GM21381 (cell line): Measurements from ENCODE around the gene TMCO2.
A peak's percentile ranks its signal among the peaks of the same experiment; 100 is the strongest.

ENCODE experiments used
- ATAC-seq: cut with Tn5 transposase; IDR thresholded peaks from one replicate; pipeline ENCODE4 v1.9.1; 2021; ENCODE audit warnings: mild to moderate bottlenecking, moderate library complexity; ENCODE audit not compliant: unreplicated experiment

Gene TMCO2

DNA sequence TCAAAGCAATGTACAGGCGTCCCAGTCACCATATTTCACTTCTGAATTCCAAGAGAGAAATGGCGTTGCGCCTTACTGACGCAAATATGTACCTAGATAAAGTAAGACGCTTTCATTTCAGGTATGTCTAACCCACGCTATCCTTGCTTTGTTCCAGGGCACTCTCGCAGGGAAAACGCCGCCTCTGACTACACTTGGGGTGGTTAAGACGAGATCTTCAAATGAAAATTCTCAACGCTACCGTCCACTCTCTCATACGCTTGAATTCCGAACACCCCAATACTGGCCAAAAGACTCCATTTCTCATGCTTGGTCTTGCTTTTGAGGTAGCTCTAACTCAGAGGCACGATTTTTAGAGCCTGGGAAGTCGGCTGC is 9.6 kb downstream of the TMCO2 start:
- peak; percentile 5 for ATAC-seq

DNA sequence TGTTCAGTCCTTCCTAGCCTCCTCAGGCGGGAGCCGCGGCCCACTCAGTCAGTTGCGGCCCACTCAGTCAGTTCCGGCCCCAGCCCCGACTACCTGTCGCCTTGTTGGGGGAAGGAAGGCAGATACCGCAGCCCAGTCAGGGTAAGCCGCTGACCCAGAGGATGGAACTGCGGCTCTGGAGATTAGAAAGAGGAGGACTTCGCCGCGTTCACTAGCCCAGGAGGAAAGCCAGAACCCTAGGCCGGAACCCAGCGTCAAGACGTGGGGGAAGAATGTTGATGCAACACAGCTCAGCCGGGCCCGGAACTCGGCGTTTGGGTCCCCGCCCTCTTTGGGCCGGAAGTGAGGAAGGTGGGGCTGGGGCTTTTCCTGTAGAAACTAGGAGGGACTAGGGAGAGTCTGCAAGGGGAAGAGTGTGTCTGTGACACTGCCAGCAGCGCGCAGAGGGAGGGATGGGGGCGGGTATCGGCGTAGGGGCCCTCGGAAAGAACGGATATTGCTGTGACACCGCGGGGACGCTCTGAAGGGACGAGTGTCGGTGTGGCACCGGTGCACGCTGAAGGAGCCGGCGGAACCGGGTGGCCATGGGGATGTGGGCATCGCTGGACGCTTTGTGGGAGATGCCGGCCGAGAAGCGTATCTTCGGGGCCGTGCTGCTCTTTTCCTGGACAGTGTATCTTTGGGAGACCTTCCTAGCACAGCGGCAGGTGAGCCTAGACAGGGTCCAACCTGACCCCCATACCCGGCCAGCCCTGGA is 10.1 kb downstream of the TMCO2 start, which contains the start of gene ZMPSTE24:
TSS of gene ZMPSTE24 (plus strand) at position 549 of the 757 bp plus-strand sequence. CDS start at position 585, 36 bp downstream.
- ATAC-seq, result peak; percentile 89

DNA sequence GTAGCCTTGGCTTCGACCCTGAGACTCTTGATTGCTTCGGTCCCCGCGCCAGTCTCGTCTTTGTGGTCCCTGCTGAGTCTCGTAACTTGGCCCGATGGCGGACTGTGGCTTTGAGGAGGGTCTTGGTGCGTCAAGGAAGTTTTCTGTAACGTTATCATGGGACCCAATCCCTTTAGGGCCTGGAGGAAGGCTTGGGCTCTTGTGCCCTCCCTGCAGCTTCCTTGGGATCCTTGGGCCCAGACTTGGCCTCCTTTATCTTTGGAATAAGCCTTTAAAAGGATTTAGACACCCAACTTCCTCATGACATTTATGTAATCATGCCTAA is 10.7 kb downstream of the TMCO2 start:
- ATAC-seq, result no peak

DNA sequence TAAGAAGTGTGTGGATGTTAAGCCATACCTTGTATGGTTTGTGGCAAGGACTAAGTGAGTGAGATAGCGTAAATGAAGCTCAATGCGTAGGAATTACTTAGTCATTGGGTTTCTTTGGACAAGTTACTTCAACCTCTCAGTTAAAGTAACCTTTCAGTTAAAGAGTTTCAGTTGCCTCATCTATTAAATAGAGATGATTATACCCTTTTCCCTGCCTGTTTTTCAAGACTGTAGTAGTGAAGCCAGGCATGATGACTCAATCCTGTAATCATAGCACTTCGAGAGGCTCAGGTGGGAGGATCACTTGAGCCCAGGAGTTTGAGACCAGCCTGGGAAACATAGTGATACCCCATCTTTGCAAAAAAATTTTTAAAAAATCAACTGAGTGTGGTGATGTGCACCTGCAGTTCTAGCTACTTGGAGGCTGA is 16.6 kb downstream of the TMCO2 start:
- no peak for ATAC-seq

DNA sequence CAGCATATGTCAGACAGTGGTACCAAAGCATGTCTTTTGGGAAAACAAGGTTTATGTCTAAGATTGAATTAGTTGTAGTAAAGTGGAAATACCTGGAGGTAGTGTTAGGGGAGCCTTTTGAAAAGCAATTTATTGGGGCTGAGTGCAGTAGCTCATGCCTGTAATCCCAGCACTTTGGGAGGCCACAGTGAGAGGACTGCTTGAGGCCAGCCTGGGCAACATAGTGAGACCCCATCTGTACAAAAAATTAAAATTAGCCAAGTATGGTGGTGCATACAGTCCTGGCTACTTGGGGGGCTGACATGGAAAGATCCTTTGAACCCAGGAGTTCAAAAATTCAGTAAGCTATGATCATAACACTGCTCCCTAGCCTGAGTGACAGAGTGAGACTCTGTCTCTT is 17.6 kb downstream of the TMCO2 start:
- no peak for ATAC-seq

DNA sequence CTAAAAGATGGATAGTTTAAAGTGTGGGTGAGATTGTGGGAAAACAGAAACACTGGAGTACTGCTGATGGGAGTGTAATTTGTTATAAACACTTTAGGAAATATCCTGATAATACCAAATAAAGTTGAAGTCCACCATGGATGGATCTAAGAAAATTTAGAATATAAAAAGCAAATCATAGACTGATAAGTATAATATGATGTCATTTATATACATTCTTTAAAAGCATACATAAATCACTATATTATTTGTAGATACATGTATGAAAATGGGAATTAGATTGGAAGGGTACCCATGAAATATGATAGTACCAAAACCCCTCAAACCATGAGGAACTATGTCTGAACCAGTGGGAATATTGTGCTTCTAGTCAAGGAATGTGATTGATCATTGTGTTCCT is 18.2 kb downstream of the TMCO2 start:
- no peak for ATAC-seq

DNA sequence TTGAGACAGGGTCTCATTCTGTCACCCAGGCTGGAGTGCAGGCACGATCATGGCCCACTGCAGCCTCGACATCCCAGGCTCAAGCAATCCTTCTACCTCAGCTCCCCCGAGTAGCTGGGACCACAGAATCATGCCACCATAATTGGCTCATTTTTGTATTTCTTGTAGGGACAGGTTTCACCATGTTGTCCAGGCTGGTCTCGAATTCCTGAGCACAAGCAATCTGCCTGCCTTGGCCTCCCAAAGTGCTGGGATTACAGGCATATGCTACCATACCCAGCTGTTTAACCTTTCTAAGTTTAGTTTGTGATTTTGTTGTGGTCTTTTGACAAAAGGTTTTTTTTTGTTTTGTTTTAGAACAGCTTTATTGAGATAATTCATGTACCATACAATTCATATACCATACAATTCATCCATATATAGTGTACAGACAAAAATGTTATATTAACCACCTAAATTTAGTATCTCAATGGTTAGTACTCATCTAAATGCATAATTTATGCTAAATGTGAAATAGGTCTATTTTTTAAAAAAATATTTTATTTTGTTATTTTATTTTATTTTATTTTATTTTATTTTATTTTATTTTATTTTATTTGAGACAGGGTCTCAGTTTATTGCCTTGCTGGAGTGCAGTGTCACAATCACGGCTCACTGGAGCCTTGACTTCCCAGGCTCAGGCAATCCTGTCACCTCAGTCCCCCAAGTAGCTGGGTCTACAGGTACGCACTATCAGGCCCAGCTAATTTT is 19.2 kb downstream of the TMCO2 start:
- ATAC-seq, result no peak

DNA sequence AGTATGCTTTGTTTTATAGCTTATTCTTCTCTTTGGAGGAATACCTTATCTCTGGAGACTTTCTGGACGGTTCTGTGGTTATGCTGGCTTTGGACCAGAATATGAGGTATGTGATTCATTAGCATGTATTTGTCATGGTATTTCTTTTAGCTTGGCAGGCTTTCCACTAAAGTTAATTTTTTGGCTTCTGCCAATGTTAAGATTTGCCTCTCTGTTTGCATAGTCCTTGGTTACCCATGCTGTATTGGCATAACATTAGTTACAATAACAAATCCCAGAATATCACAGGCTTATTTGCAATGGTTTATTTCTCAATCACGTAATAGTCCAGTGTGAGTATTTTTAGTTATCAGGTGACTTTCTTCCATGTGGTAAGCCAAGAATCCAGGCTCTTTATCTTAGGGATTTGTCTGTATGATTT is 20.0 kb downstream of the TMCO2 start:
- ATAC-seq, result no peak

DNA sequence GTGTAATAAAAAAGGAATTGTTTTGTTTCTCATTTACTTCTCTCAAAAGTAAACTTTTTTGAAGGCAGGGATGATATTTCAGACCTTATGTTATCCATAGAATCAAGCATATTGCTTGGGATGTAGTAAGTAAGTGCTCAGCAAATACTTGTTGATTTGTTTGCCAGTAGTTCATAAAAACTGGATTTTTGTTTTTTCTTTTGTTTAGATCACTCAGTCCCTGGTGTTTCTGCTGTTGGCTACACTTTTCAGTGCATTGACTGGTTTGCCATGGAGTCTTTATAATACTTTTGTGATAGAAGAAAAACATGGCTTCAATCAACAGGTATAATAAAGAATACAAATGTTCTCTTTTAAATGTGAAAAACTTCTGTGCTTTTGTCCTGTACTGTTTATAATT is 20.5 kb downstream of the TMCO2 start:
- no peak for ATAC-seq

DNA sequence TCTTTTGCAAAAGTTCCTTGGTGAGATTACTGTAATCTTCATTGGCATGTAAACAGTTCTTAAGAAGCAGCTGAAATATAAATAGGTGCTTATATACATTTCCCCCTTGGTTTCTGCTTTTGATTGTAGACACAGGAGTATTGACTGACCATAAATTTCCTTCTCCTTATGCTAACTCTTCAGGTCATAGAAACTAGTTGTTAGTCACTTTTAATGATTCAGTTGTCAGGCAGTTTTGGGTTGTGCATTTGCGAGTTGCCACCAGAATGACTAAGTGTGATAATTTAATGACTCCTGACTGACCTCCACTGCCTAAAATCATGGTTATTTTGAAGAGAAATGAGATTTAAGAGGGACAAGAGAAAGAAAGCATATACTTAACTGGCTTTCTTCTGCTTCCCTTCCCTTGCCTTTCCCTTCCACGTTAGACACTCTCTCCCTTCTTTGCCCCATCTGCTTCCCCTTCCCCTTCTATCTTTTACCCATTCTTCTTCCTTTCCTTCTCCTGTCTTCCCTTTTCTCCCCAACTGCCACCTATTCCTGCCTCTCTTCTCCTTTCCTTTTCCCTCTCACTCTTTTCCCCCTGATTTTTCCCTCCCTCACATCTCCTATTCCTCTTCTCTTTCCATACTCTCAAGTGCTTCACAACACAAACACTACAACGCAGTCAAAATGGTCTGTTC is 22.6 kb downstream of the TMCO2 start:
- ATAC-seq, result no peak

DNA sequence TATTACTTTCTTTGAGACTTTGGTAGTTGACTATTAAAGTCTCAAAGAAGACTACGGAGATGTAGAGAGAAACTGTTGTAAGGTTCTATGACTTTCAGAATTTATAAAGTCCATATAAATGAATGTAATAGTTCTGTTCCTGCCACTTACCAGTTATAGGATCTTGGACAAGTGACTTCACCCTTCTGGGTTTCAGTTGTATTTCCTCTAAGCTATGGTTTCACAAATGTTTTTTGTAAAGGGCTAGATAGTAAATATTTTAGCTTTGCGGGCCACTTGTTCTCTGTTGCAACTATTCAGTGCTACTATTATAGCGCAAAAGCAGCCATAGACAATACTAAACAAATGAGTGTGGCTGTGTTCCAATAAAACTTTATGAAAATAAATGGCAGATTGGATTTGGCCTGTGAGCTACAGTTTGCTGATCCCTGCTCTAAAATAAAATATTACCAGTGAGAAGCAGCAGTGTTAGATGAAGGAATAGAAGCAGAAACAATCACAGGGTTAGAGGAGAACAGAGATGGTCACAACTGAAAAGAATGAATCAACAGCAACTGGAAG is 25.0 kb downstream of the TMCO2 start:
- no peak for ATAC-seq

DNA sequence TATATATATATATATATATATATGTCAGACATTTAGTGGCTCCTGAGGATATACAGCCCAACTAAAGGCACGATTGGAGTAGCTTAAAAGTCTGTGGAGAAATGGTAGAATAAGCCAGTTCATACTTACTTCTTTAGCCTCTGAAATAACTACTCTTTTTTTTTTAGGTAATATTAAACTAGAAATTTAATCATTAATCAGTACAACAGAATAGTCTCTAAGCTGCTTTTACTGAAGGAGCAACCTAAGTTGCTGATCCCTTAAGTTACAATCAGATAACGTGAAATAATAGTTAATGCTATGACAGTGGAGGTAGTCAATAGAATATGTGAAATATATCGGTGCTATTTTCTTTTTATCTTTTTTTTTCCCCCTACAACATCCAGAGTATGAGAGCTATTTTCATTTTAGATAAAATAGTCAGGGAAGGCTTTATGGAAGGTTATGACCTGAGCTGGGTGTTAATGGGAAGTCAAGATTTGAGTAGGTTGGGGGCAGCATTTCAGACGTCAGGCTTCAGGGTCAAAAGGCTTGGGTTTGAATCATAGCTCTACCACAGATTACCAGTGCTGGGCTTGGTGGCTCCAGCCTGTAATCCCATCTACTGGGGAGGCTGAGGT is 25.9 kb downstream of the TMCO2 start:
- no peak for ATAC-seq

DNA sequence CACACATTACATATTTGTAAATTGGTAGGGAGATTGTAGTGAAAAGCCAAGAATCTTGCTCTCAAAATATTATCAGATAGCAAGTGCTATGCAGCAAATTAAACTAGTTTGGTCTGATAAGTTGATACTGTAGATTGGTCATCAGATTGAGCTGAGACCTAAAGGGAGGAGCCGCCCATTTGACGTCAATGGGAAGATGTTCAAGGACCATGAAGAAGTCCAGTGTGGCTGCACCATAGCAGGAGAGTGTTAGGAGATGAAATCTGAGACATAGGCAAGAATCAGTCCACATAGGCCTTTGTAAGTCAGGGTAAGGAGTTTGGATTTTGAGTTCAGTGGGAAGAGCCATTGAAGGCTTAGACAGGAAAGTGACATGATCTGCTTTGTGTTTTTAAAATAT is 26.6 kb downstream of the TMCO2 start:
- ATAC-seq, result no peak

DNA sequence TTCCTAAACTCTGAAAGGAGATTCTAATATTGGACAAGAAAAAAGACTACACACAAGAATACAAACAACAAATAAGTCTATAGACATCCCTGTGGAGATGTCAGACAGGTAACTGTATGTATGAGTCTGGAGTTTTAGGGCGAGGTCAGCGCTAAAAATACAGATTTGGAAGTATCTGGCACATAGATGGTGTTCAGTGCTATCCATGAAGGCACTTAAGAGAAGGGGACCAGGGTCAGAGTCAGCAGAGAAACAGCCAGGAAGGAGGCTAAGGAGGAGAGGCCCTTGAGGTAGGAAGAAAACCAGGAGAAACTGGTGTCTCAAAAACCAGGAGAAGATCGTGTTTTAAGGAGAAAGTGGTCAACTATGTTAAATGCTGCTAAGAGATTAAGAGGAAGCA is 28.4 kb downstream of the TMCO2 start:
- ATAC-seq, result no peak

DNA sequence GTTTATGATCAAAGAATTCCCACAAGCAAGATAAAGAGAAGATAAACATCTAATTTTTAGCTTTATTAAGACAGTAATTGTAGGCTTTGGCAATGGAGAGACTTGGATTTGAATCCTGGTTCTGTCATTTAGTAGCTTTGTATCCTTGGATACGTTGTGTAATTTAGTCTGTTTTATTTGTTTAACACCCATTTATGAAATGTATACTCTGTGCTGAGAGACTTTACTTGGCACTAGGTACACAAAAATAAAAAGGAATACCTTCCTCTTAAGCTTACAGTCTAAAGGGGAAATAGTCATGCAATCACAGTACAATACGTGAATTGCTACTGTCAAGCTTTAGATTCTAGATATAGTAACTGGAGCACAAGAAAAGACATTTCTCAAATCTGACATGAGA is 34.1 kb downstream of the TMCO2 start:
- no peak for ATAC-seq

DNA sequence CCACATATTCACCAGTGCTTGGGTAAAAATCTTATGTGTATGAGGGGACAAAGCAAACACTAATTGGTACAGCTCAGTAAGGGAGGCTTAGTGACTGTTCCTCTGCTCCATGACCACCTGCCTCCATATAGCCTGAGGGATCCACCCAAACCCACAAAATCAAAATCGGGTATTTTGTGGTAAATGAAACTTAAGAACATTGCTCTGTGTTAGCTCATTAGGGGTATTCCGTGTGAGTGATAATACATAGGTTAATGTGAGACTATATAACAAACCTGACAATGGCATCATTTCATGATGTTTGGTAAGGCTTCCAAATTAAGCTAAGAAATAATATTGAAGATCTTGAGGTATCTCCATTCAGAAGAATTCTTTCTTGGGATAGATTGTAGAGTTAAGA is 43.6 kb downstream of the TMCO2 start:
- no peak for ATAC-seq

DNA sequence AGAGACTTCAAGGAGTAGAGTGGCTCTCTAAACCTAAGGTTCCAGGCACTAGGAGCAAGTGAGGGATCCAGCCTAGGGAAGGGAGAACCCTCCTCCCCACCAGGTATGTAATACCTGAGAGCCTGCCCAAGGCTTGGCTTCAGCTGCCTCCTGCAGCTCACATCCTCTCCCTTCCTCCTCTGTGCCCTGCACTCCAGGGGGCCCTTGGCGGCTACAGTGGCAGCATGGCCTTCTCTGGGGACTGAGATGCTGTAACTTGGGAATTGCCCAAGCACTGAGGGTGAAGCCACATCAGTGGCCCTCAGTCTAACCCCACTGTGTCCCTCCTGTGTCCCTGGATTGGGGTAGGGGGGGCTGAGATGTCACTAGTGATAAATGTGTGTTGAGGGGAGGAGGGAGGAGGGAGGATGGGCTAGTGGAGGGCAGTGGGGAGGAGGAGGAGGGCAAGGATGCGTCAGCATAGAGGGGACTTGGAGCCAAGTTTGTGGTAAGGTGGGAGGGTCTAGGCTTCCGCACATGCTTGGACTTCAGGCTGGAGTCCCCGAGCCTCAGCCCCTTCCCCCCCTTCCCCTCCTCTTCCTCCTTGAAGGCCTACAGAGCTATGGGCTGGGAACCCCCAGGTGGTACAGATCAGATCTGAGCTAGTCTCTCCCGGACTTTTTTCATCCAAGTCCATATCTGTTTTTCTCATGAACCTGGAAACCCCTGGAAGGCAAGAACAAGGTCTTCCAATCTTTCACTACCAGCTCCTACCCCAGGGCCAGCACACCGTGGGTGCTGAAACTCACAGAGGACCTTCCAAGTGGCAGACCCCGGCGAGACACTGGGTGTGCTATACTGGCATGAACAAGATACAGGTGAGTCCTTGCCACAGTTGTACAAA is 51.9 kb downstream of the TMCO2 start:
- no peak for ATAC-seq

DNA sequence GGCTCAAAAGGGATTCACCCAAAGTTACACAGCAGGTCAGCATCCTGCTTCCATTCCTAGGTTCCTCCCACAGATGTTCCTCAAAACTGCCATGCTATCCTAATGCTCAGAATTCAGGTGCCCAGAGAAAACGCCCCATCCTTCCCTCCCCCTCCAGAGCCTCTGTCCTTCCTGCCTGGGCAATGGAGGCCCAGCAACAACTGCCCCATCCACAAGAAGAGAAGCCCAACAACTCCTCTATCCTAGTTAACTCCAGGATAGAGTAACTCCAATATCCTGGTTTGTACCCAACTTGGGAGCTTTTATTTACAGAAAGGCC is 52.5 kb downstream of the TMCO2 start:
- ATAC-seq, result no peak

DNA sequence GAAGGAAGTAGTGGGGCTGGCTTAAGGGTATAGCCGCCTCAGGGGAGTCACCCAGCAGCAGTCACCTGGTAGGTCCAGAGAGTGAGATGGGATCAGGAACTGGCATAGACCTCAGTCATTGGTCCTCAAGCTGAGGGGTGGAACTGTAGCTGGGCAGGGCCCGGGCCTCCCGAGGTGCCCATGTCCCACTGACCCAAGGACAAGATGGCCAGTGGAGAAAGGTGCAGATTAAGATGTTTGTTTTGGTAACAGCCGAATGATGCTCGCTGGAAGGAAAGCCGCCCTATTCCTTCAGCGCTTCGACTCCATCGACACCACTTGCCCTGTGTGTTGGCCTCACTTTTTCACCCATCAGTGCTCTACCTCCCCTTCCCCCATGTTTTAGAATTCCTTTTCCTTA is 52.9 kb downstream of the TMCO2 start:
- no peak for ATAC-seq

DNA sequence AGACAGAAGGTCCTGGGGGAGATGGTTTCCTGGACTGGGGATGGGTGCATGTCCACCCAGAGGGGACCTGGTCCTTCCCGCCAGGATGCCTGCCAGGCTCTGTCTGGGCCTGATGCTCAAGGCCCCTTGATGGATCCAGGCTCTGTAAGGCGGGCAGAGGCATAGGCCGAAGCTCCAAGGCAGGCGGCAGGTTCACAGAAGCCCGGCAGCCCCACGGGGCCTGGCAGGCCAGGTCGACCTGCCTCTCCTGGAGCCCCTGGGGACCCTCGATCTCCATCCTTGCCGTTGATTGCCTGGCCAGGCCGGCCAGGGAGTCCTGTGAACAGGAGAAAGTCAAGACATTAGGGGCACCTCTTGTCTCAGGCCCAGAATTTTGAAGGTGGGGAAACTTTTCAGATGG is 53.3 kb downstream of the TMCO2 start:
- no peak for ATAC-seq
